ENCODE results near the gene PLA2G3.
"Not testable (repeated sequence)": the region's sequence is repeated elsewhere in the genome, so short reads cannot be mapped to it uniquely, and the experiment has no call there.

Gene PLA2G3

DNA sequence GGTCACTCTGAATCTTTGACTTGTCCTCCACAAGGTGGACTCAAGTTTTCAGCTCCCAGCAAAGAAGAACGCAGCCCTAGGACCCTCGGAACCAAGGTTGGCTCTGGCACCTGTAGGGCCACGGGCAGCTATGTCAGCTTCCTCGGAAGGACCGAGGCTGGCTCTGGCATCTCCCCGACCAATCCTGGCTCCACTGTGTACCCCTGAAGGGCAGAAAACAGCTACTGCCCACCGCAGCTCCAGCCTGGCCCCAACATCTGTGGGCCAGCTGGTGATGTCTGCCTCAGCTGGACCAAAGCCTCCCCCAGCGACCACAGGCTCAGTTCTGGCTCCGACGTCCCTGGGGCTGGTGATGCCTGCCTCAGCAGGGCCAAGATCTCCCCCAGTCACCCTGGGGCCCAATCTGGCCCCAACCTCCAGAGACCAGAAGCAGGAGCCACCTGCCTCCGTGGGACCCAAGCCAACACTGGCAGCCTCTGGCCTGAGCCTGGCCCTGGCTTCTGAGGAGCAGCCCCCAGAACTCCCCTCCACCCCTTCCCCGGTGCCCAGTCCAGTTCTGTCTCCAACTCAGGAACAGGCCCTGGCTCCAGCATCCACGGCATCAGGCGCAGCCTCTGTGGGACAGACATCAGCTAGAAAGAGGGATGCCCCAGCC, 15.4 kb downstream of the PLA2G3 start:
- in situ Hi-C loops (cut with HindIII; ENCODE audit: low sequenced_read_pairs): no loop called here

- in situ Hi-C loops (cut with HindIII; ENCODE audit: low sequenced_read_pairs): no loop called here
These were observed 16.0 kb downstream of the PLA2G3 start for GRCh38 chr22:31124290-31124689.

GRCh38 chr22:31123292-31123602, 17.1 kb downstream of the PLA2G3 start:
- in situ Hi-C loops (cut with HindIII; ENCODE audit: low sequenced_read_pairs): no loop called here

- in situ Hi-C loops (cut with HindIII; ENCODE audit: low sequenced_read_pairs): no loop called here
These were observed 17.6 kb downstream of the PLA2G3 start, which contains the start of gene INPP5J for GRCh38 chr22:31122532-31123291. Gene INPP5J (plus strand): TSS chr22:31122966. CDS start chr22:31123015, 49 bp downstream.

DNA sequence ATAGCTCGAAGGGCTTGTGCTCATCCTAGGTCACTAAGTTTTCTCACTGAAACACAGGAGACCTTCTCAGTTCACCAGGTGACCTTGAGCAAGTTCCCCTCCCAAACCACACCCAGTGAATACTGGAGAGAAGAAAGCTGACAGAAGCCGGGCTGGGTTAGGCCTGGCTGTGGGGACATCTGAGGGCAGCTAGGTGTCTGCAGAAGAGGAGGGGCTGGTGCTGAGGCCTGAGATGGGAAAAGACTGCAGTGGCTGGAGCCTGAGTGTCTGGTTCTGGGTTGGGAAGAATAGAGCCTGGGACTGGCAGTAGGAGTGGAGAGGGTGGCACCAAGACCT, 18.1 kb downstream of the PLA2G3 start:
- in situ Hi-C loops (cut with HindIII; ENCODE audit: low sequenced_read_pairs): no loop called here

DNA sequence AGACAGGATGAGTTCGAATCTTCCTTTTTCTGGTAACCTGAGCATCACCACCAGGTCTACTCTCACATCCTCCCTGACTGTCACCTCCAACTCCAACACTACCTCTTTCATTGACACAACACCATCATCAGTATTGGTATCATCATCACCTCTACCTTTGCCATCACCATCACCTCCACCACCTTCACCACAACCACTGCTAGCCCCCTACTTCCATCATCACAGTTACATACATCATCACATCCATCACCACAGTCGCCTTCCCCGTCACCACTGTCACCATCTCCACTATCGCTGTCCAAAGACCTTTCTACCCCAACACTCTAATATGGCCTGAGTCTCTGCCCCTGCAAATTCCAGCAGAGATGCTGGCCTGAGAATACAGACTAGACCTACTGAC, 18.9 kb downstream of the PLA2G3 start:
- in situ Hi-C loops (cut with HindIII; ENCODE audit: low sequenced_read_pairs): no loop called here

GRCh38 chr22:31120642-31121041, 19.7 kb downstream of the PLA2G3 start:
- in situ Hi-C loops (cut with HindIII; ENCODE audit: low sequenced_read_pairs): no loop called here

DNA sequence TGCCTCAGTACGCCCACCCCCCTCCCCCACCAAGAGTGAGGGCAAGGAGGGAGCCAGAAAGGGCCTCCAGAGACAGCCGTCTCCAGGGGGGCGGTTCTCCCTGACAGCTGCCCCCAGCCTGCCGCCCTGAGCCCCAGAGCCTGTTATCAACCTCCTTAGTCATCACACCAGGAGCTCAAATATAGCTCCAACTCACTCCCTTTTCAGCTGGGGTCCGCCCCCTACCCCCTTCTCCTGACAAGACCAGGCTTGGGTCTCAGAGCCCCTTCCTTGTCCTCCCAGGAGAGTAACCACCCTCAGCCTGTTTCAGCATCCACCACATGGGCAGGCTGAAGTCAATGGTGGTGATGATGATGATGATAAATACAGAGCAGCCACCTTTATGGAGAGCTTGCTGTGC, 20.1 kb downstream of the PLA2G3 start:
- in situ Hi-C loops (cut with HindIII; ENCODE audit: low sequenced_read_pairs): no loop called here

DNA sequence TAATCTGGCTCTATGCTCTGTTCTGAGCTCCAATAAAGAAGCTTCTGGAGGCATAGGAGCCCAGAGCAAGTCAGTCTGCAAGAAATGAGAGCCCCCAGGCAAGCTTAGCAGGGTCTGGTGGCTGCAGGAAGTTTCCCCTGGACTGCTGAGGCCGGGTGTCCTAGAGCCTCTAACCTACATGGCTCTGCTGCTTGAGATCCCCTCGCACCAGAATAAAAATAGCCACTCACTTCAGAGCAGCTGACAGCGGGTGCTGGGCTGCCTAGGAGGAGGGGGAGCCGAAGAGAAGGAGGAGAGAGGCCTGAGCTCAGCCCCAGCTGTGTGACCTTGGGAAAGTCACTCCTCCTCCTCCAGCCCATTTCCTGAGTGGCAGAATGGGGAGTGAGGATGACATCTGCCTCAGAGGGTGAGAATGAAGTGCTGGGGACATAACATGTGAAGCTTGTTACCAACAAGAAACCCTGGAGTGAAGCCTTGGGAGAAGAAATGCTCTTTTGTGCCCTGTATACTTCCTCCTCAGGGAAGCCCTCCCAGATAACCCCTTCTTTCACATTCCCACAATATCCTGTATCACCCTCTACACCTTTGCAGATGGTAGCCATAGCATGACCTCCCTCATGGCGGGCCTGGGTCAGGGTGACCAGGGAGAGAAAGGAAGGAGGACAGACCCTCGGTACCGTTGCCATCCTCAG, 21.1 kb downstream of the PLA2G3 start:
- in situ Hi-C loops (cut with HindIII; ENCODE audit: low sequenced_read_pairs): no loop called here

GRCh38 chr22:31118046-31118820, 22.1 kb downstream of the PLA2G3 start:
- in situ Hi-C loops (cut with HindIII; ENCODE audit: low sequenced_read_pairs): no loop called here

GRCh38 chr22:31112547-31113091, 27.7 kb downstream of the PLA2G3 start:
- in situ Hi-C loops (cut with HindIII; ENCODE audit: low sequenced_read_pairs): not testable (repeated sequence)

DNA sequence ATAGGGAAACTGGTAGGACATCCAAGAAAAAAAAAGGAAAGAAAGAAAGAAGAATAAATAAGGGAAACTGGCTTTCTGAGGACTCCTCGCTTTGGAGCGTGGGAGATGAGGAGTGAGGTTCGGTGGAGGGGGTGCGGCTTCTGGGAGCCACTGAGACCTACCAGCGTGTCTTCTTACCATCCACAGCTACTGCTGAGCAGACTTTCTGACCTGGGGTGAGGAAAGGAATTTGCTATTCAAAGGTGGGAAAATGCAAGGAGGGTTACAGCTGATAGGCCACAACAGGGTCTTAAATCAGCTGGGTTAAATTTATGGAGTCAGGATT, 32.5 kb downstream of the PLA2G3 start:
- in situ Hi-C loops (cut with HindIII; ENCODE audit: low sequenced_read_pairs): no loop called here

DNA sequence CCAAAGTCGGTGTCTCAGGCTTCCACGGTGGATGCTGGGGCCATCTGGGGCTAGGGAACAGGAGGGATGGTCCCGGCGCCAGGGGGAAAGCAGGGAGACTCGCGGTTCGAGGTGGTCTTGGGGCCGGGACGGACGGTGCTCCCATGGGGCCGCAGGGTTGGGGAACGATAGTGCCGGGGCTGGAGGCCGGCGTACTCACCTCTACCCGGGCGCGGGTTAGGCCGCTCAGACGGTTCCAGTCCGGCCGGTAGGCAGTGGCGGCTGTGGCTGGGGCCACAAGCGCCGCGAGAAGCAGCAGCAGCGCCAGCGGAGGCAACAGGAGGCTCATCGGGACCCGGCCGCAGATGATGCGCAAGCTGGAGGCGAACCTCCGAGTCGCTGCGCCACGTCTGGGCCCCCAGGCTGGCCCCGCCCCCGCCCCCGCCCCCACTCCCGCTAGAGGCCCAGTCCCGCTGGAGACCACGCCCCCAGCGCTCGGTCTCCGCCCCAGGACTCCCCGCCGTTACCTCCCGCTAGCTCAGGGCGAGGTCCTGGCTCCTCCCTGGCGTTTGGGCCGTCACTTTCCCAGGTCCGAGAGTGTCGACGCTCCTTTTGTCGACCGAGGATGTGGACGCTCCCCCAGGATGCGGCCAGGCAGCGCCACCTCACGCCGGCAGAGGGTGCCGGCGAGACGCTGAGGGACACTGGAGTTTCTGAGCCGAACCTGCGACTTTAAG, 33.0 kb downstream of the PLA2G3 start, which contains the start of gene SELENOM:
Gene SELENOM (minus strand): TSS at position 391 of the 716 bp plus-strand sequence. CDS start 63 bp downstream, at position 328.
- in situ Hi-C loops (cut with HindIII; ENCODE audit: low sequenced_read_pairs): no loop called here

GRCh38 chr22:31106731-31107177, 33.6 kb downstream of the PLA2G3 start:
- in situ Hi-C loops (cut with HindIII; ENCODE audit: low sequenced_read_pairs): no loop called here

GRCh38 chr22:31106001-31106571, 34.2 kb downstream of the PLA2G3 start:
- in situ Hi-C loops (cut with HindIII; ENCODE audit: low sequenced_read_pairs): no loop called here

- in situ Hi-C loops (cut with HindIII; ENCODE audit: low sequenced_read_pairs): no loop called here
These were observed 34.9 kb downstream of the PLA2G3 start for GRCh38 chr22:31105282-31105929.

- in situ Hi-C loops (cut with HindIII; ENCODE audit: low sequenced_read_pairs): no loop called here
These were observed 35.4 kb downstream of the PLA2G3 start for GRCh38 chr22:31104869-31105268.

DNA sequence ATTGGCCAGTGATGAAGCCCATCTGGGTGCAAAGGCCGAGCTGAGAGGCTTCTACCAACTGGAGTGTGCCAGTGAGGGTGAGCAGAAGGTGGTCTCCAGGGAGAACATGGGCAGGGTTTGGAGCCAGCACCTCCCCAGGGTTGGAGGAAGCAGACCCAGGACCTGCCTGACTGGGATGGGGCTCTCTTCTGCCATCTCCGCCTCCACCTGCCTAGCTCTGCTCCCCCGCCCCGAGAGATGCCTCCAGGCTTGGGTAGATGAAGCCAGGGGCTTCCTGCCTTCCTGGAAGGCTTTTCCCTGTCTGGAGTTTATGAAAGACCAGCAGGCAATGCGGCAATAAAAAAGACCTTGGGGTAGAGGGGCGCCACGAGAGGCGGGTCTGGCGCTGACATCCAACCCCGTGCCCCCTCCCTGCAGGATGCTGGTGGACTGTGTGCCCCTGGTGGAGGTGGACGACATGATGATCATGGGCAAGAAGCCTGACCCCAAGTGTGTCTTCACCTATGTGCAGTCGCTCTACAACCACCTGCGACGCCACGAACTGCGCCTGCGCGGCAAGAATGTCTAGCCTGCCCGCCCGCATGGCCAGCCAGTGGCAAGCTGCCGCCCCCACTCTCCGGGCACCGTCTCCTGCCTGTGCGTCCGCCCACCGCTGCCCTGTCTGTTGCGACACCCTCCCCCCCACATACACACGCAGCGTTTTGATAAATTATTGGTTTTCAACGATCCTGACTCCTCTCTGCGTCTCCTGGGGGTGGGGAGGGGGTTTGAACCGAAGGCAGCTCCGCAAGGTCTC, 36.2 kb downstream of the PLA2G3 start:
- in situ Hi-C loops (cut with HindIII; ENCODE audit: low sequenced_read_pairs): no loop called here

DNA sequence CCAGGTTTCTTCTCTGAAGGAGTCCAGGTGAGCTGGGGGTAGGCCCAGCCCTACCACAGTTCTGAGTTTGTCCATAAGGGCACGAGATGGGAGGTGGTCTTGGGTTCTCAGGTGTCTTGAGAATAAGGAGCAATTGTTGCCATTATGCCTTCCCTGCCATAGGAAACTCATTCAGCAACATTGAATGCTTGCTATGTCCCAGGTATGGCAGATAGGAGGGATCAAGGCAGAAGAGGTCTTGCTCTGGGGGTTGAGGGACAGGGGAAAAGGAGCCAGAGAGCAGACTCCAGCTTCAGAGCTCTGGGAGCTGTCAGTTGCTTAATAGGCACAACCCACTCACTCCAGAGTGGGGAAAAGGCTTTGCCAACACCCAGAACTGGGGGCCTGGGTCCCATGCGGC, 37.2 kb downstream of the PLA2G3 start:
- in situ Hi-C loops (cut with HindIII; ENCODE audit: low sequenced_read_pairs): no loop called here

Measured in DLD1 (cell line).